Panc1 (cell line): ENCODE measurements around the gene LATS2. TPM values are rescaled to one million over a fixed set of nuclear protein-coding genes. Genes with fewer than 3 reads are reported as not detected.

ENCODE experiments used
- ATAC-seq: fragments of 200-7000 bp; cut with Tn5 transposase; 2 replicates; pipeline ENCODE4 v1.9.1; 2020; ENCODE audit warnings: mild to moderate bottlenecking, moderate library complexity
- BruUV-seq: library from RNA; stranded (reverse); fragments of 400-500 nt; replicated peaks from 2 replicates; lab custom pipeline; 2021; lab: Mats Ljungman, UMichigan
- CTCF ChIA-PET: fragments of 300-600 bp; sonication (Branson Sonifier 250); formaldehyde crosslinking; loops from one replicate; lab custom pipeline; 2022; ENCODE audit warnings: antibody characterized with exemption; lab: Charles Lee
- POLR2A ChIA-PET: fragments of 300-600 bp; sonication (Branson Sonifier 250); formaldehyde crosslinking; loops from one replicate; lab custom pipeline; 2022; ENCODE audit warnings: antibody characterized with exemption; lab: Charles Lee
- DNase-seq: peaks from one replicate; pipeline ENCODE4 v3.0.0-alpha.2; 2010; ENCODE audit warnings: low read depth, low spot score
- H3K27ac ChIP-seq: 2 replicates; pipeline ENCODE4 v1.5.1; 2011; ENCODE audit warnings: mild to moderate bottlenecking, low read length, inconsistent platforms
- H3K27me3 ChIP-seq: fragments of 200-500 bp; sonication (Bioruptor generic); 2 replicates; pipeline ENCODE4 v1.6.0; 2014; ENCODE audit warnings: low read length, inconsistent platforms; ENCODE audit not compliant: control insufficient read depth, insufficient read depth
- H3K36me3 ChIP-seq: fragments of 200-500 bp; sonication (Bioruptor generic); 2 replicates; pipeline ENCODE4 v1.5.1; 2014; ENCODE audit warnings: inconsistent platforms, mild to moderate bottlenecking, low read length, moderate library complexity; ENCODE audit not compliant: control insufficient read depth, insufficient read depth
- H3K4me1 ChIP-seq: 2 replicates; pipeline ENCODE4 v1.5.1; 2011; ENCODE audit warnings: inconsistent platforms, mild to moderate bottlenecking, low read length, moderate library complexity; ENCODE audit not compliant: control insufficient read depth, insufficient read depth
- H3K4me3 ChIP-seq, 2 experiments: 2 replicates each; pipeline ENCODE4 v1.5.1; 2011 to 2012; ENCODE audit warnings: low read depth in 2 of 2, low read length in 2 of 2, mild to moderate bottlenecking in 2 of 2, inconsistent platforms in 1 of 2, moderate library complexity in 1 of 2
- H3K9me3 ChIP-seq: fragments of 200-500 bp; sonication (Bioruptor generic); 2 replicates; pipeline ENCODE4 v1.5.1; 2014; ENCODE audit warnings: low read depth, mild to moderate bottlenecking, inconsistent platforms, low read length, moderate library complexity; ENCODE audit not compliant: control insufficient read depth, insufficient read depth
- POLR2AphosphoS5 ChIP-seq: IDR thresholded peaks from 2 replicates; pipeline ENCODE4 v1.6.1; 2012; ENCODE audit warnings: mild to moderate bottlenecking, low read depth, low read length, moderate library complexity
- SIN3A ChIP-seq: IDR thresholded peaks from 2 replicates; pipeline ENCODE4 v1.6.1; 2012; ENCODE audit warnings: low read depth, mild to moderate bottlenecking, low read length, moderate library complexity, borderline replicate concordance; ENCODE audit not compliant: insufficient read depth
- TCF7L2 ChIP-seq: IDR thresholded peaks from 2 replicates; pipeline ENCODE4 v1.6.1; 2011; ENCODE audit warnings: mild to moderate bottlenecking, low read depth, low read length, inconsistent platforms
- in situ Hi-C: cut with HindIII; loops from 2 replicates; pipeline ENCODE4 v1.10.0; 2016; ENCODE audit warnings: low sequenced_read_pairs, low pct_unique_long_range_greater_than_20kb
- intact Hi-C: fragments of 100-400 bp; cut with micrococcal nuclease; formaldehyde crosslinking; loops from one replicate; pipeline ENCODE4 v1.10.0; 2022; ENCODE audit not compliant: unreplicated experiment
- total RNA-seq: library from RNA; stranded (reverse); gene quantifications from one replicate; pipeline ENCODE4 v1.2.1, GENCODE V29; 2021; ENCODE audit not compliant: unreplicated experiment
- TF ChIP-seq, protein P1 (sequence below), 2 experiments: IDR thresholded peaks; 2 replicates each; pipeline ENCODE4 v1.6.1; 2011 to 2012; ENCODE audit warnings: low read depth in 2 of 2, control low read depth in 1 of 2, low read length in 1 of 2, mild to moderate bottlenecking in 1 of 2, moderate library complexity in 1 of 2; ENCODE audit not compliant: insufficient read depth in 1 of 2
- TF ChIP-seq, protein P2 (sequence below): fragments of 450-650 bp; IDR thresholded peaks from 2 replicates; pipeline ENCODE4 v1.5.1; 2017; ENCODE audit warnings: mild to moderate bottlenecking

LATS2 gene
- total RNA-seq, 1 experiment from 2014 or later: 24.5 TPM

DNA sequence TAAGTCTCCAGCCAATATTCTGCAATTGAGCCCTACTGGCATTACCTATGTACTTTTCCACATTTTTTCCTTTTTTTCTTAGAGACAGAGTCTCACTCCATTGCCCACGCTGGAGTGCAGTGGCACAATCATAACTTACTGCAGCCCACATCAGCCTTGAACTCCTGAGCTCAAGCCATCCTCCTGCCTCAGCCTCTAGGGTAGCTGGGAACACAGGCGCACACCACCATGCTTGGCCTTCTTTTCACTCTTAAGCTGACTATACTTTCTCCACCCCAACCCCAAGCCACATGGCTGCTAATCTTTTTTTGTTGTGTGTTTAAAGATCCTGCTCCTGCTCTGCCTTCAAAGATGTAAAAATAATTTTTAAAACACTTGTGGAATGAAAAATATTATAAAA, 1.6 kb upstream of the LATS2 start:
- TF ChIP-seq SIN3A (no peak), TCF7L2 (no peak), POLR2AphosphoS5 (no peak)
- TF ChIP-seq, protein P1, sequence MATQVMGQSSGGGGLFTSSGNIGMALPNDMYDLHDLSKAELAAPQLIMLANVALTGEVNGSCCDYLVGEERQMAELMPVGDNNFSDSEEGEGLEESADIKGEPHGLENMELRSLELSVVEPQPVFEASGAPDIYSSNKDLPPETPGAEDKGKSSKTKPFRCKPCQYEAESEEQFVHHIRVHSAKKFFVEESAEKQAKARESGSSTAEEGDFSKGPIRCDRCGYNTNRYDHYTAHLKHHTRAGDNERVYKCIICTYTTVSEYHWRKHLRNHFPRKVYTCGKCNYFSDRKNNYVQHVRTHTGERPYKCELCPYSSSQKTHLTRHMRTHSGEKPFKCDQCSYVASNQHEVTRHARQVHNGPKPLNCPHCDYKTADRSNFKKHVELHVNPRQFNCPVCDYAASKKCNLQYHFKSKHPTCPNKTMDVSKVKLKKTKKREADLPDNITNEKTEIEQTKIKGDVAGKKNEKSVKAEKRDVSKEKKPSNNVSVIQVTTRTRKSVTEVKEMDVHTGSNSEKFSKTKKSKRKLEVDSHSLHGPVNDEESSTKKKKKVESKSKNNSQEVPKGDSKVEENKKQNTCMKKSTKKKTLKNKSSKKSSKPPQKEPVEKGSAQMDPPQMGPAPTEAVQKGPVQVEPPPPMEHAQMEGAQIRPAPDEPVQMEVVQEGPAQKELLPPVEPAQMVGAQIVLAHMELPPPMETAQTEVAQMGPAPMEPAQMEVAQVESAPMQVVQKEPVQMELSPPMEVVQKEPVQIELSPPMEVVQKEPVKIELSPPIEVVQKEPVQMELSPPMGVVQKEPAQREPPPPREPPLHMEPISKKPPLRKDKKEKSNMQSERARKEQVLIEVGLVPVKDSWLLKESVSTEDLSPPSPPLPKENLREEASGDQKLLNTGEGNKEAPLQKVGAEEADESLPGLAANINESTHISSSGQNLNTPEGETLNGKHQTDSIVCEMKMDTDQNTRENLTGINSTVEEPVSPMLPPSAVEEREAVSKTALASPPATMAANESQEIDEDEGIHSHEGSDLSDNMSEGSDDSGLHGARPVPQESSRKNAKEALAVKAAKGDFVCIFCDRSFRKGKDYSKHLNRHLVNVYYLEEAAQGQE (IDR thresholded peaks at IDR 0.05; ENCODE audit: insufficient read depth in 1 of 2, low read depth in 2 of 2, low read length in 1 of 2): no peak
- TF ChIP-seq, protein P2, sequence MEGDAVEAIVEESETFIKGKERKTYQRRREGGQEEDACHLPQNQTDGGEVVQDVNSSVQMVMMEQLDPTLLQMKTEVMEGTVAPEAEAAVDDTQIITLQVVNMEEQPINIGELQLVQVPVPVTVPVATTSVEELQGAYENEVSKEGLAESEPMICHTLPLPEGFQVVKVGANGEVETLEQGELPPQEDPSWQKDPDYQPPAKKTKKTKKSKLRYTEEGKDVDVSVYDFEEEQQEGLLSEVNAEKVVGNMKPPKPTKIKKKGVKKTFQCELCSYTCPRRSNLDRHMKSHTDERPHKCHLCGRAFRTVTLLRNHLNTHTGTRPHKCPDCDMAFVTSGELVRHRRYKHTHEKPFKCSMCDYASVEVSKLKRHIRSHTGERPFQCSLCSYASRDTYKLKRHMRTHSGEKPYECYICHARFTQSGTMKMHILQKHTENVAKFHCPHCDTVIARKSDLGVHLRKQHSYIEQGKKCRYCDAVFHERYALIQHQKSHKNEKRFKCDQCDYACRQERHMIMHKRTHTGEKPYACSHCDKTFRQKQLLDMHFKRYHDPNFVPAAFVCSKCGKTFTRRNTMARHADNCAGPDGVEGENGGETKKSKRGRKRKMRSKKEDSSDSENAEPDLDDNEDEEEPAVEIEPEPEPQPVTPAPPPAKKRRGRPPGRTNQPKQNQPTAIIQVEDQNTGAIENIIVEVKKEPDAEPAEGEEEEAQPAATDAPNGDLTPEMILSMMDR: no peak
- ATAC-seq: no peak
- Histone ChIP-seq H3K36me3 (no peaks in the 10 kb centered on the region; the same call in 1 of the 2 replicates), H3K27ac (no peak overlapping the region), H3K9me3 (no peaks in the 10 kb centered on the region), H3K27me3 (no peaks in the 10 kb centered on the region), H3K4me1 (peaks cover 11% of the 10 kb centered on the region), H3K4me3 (no peak overlapping the region)
- CTCF ChIA-PET: no interaction called here
- in situ Hi-C loops (no loop called here), intact Hi-C loops (no loop called here)
- DNase-seq: no peak
- POLR2A ChIA-PET: no interaction called here
- no TSS peak for BruUV-seq

DNA sequence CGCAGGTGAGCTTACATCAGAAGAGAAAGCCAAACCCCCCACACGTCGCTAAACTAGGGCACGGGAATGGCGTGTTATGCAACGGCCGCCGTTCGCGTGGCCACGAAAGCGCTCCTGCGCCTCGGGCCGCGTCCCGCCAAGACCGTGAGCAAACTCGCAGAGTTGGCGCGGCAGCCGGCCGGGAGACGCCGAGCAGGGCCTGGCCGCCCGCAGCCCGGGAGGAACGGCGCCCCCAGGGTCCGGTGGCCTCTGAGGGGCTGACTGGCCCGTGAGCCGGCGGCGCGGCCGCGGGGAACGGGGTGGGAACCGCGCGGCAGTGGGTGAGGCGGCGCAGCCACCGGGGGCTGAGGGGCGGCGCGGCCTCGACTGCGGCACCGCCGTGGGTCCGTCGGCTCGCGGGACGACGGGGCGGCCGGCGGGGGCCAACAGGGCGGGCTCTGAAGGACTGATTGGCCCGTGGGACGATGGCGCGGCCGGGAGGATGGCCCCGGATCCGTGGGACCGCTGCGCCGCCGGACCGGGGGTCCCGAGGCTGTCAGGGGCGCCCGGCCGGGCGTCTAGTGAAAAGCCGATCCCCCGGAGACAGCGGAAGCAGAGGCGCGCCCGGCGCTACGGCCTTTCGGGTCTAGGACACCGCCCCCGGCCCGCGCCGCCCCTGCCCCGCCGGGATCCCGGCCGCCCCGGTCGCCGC, 903 bp downstream of the LATS2 start:
- H3K27me3 ChIP-seq: no peaks in the 10 kb centered on the region
- DNase-seq (no peak), ATAC-seq (peak; percentile 58)
- H3K9me3 ChIP-seq: no peaks in the 10 kb centered on the region
- TF ChIP-seq, protein P2: no peak
- TF ChIP-seq POLR2AphosphoS5: no peak
- TF ChIP-seq TCF7L2: no peak
- no peak for TF ChIP-seq SIN3A
- peak overlapping the region; percentile 68 to 71 for H3K4me3 ChIP-seq
- in situ Hi-C loops: no loop called here
- intact Hi-C loops: no loop called here
- peak overlapping the region; percentile 66 for H3K27ac ChIP-seq
- peaks cover 14% of the 10 kb centered on the region for H3K4me1 ChIP-seq
- CTCF ChIA-PET: no interaction called here
- BruUV-seq: no TSS peak
- POLR2A ChIA-PET: no interaction called here
- no peaks in the 10 kb centered on the region; the same call in 1 of the 2 replicates for H3K36me3 ChIP-seq
